GM19397 (cell line): Measurements from ENCODE around the gene CCDC157.
"Not testable (repeated sequence)": the region's sequence is repeated elsewhere in the genome, so short reads cannot be mapped to it uniquely, and the experiment has no call there.

Source experiments
- ATAC-seq: cut with Tn5 transposase; IDR thresholded peaks from one replicate; pipeline ENCODE4 v1.9.1; 2021; ENCODE audit warnings: mild to moderate bottlenecking, moderate library complexity; ENCODE audit not compliant: unreplicated experiment

Gene CCDC157

GRCh38 chr22:30325724-30326254, 31.0 kb upstream of the CCDC157 start:
- ATAC-seq, result no peak

- peak; percentile 27 for ATAC-seq
Measured at GRCh38 chr22:30326255-30326705, 30.5 kb upstream of the CCDC157 start.

GRCh38 chr22:30326706-30327362, 30.0 kb upstream of the CCDC157 start, which contains the start of gene TBC1D10A:
TBC1D10A (minus strand) TSS chr22:30326941; CDS start chr22:30326881, 60 bp downstream.
- ATAC-seq, result peak; percentile 86

- no peak for ATAC-seq
Measured at GRCh38 chr22:30327864-30328345, 28.9 kb upstream of the CCDC157 start.

GRCh38 chr22:30328466-30329049, 28.2 kb upstream of the CCDC157 start:
- ATAC-seq, result no peak

- no peak for ATAC-seq
Measured at GRCh38 chr22:30332551-30332950, 24.3 kb upstream of the CCDC157 start.

GRCh38 chr22:30332994-30333706, 23.7 kb upstream of the CCDC157 start:
- no peak for ATAC-seq

GRCh38 chr22:30333707-30334087, 23.1 kb upstream of the CCDC157 start:
- no peak for ATAC-seq

- ATAC-seq, result no peak
Measured at GRCh38 chr22:30334646-30335045, 22.2 kb upstream of the CCDC157 start.

- ATAC-seq, result no peak
Measured at GRCh38 chr22:30335236-30335635, 21.6 kb upstream of the CCDC157 start.

- no peak for ATAC-seq
Measured at GRCh38 chr22:30336752-30337460, 19.9 kb upstream of the CCDC157 start.

- ATAC-seq, result no peak
Measured at GRCh38 chr22:30337461-30337778, 19.4 kb upstream of the CCDC157 start.

GRCh38 chr22:30338341-30338740, 18.5 kb upstream of the CCDC157 start:
- not testable (repeated sequence) for ATAC-seq

- no peak for ATAC-seq
Measured at GRCh38 chr22:30338802-30339201, 18.0 kb upstream of the CCDC157 start.

GRCh38 chr22:30340911-30341685, 15.7 kb upstream of the CCDC157 start:
- ATAC-seq, result no peak

- ATAC-seq, result no peak
Measured at GRCh38 chr22:30344447-30345200, 12.2 kb upstream of the CCDC157 start.

GRCh38 chr22:30347255-30347892, 9.4 kb upstream of the CCDC157 start:
- ATAC-seq, result no peak

GRCh38 chr22:30348404-30348803, 8.4 kb upstream of the CCDC157 start:
- no peak for ATAC-seq

- no peak for ATAC-seq
Measured at GRCh38 chr22:30348809-30349208, 8.0 kb upstream of the CCDC157 start.
